NB4 (cell line): ENCODE measurements around the gene PRKAA1.

Experiments used
- POLR2A ChIP-seq: IDR thresholded peaks from 2 replicates; pipeline ENCODE4 v1.6.1; 2011; ENCODE audit warnings: mild to moderate bottlenecking; ENCODE audit not compliant: insufficient read length; ENCODE audit errors: extremely low read depth
- TF ChIP-seq, protein P1 (sequence below): IDR thresholded peaks from one replicate; pipeline ENCODE4 v1.5.1; 2012; ENCODE audit warnings: low read depth, low read length

DNA sequence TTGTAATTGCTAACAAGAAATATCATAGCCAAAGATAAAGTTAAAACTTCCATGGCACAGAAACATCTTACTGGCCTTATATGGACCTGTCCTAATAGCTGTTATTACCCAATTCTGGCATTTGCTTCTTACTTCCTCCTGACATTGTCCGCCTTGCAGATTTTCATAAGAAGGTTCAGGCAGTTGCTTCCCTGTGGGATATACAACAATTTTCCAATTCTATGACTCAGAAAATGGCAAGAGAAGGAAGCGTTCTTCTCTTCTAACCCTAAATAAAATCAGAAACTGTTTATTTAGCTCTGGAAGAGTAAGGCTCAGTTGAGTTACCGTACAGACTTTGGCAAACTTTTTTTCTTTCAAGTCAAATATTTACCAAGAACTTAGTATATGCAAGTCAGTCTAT, 1.7 kb downstream of the PRKAA1 start:
- TF ChIP-seq, protein P1, sequence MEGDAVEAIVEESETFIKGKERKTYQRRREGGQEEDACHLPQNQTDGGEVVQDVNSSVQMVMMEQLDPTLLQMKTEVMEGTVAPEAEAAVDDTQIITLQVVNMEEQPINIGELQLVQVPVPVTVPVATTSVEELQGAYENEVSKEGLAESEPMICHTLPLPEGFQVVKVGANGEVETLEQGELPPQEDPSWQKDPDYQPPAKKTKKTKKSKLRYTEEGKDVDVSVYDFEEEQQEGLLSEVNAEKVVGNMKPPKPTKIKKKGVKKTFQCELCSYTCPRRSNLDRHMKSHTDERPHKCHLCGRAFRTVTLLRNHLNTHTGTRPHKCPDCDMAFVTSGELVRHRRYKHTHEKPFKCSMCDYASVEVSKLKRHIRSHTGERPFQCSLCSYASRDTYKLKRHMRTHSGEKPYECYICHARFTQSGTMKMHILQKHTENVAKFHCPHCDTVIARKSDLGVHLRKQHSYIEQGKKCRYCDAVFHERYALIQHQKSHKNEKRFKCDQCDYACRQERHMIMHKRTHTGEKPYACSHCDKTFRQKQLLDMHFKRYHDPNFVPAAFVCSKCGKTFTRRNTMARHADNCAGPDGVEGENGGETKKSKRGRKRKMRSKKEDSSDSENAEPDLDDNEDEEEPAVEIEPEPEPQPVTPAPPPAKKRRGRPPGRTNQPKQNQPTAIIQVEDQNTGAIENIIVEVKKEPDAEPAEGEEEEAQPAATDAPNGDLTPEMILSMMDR, result no peak
- TF ChIP-seq POLR2A, result no peak
